AG09309 (cell line): ENCODE measurements around the gene CPZ.
"Not testable (repeated sequence)": the region's sequence is repeated elsewhere in the genome, so short reads cannot be mapped to it uniquely, and the experiment has no call there.

ENCODE experiments used
- DNase-seq: peaks from one replicate; pipeline ENCODE4 v3.0.0-alpha.2; 2010; ENCODE audit warnings: low read depth
- H3K4me3 ChIP-seq: 2 replicates; pipeline ENCODE4 v1.5.1; 2011; ENCODE audit warnings: mild to moderate bottlenecking, low read depth, low read length, moderate library complexity; ENCODE audit not compliant: control insufficient read depth
- CTCF ChIP-seq: IDR thresholded peaks from 2 replicates; pipeline ENCODE4 v1.5.1; 2011; ENCODE audit warnings: mild to moderate bottlenecking, low read depth, low read length, inconsistent platforms; ENCODE audit not compliant: insufficient read depth, control insufficient read depth; ENCODE audit errors: missing control alignments

CPZ gene

GRCh38 chr4:8653326-8654000 lies 60.9 kb downstream of the CPZ start:
- no peak for DNase-seq
- no peak for TF ChIP-seq CTCF
- H3K4me3 ChIP-seq, result no peak overlapping the region

- H3K4me3 ChIP-seq, DNase-seq: not testable (repeated sequence)
These were observed 61.6 kb downstream of the CPZ start for GRCh38 chr4:8654139-8654538.

- DNase-seq, result no peak
- H3K4me3 ChIP-seq, result no peak overlapping the region
- TF ChIP-seq CTCF, result no peak
These were observed 63.0 kb downstream of the CPZ start for GRCh38 chr4:8655411-8656184.

- no peak for TF ChIP-seq CTCF
- no peak overlapping the region for H3K4me3 ChIP-seq
- DNase-seq, result no peak
These were observed 63.6 kb downstream of the CPZ start for GRCh38 chr4:8656185-8656517.

GRCh38 chr4:8656711-8657380 lies 64.3 kb downstream of the CPZ start:
- DNase-seq, result no peak
- H3K4me3 ChIP-seq, result no peak overlapping the region
- no peak for TF ChIP-seq CTCF

GRCh38 chr4:8657381-8658088 lies 65.0 kb downstream of the CPZ start:
- TF ChIP-seq CTCF, result no peak
- no peak overlapping the region for H3K4me3 ChIP-seq
- DNase-seq, result no peak
